Bladder microvascular endothelial cell (primary cell): ENCODE measurements around the gene CFHR5. TPM values are rescaled to one million over a fixed set of nuclear protein-coding genes. Genes with fewer than 3 reads are reported as not detected.

ENCODE experiments used
- total RNA-seq: library from RNA; depleted of rRNA; stranded (reverse); fragments of >200 nt; gene quantifications from 2 replicates; pipeline ENCODE4 v1.2.3, GENCODE V29; 2014

CFHR5 gene
- total RNA-seq: not detected in 2 replicates

GRCh38 chr1:196977278-196977677 lies at the start of gene CFHR5:
CFHR5 (plus strand) TSS chr1:196977556; CDS start chr1:196977665, 109 bp downstream.

GRCh38 chr1:196943568-196943967 lies 33.8 kb upstream of the CFHR5 start, which contains the start of gene CFHR2:
CFHR2 (plus strand) TSS chr1:196943738; CDS start chr1:196943881, 143 bp downstream.

Other genes starting within 250 kb of the CFHR5 start
- gene CFHR3, start 202.7 kb upstream of the CFHR5 start, total RNA-seq: not detected in 2 replicates
- gene CFHR1, start 157.8 kb upstream of the CFHR5 start, total RNA-seq: not detected in 2 replicates
- not detected in 2 replicates for gene CFHR4, start 89.5 kb upstream of the CFHR5 start, total RNA-seq
- gene CFHR2, start 33.8 kb upstream of the CFHR5 start, total RNA-seq: not detected in 2 replicates
- not detected in 2 replicates for gene F13B, start 89.7 kb downstream of the CFHR5 start, total RNA-seq
- gene ASPM, start 169.1 kb downstream of the CFHR5 start, total RNA-seq: 17.7 and 26.7 TPM in 2 replicates
- gene ZBTB41, start 223.7 kb downstream of the CFHR5 start, total RNA-seq: 4.0 and 8.9 TPM in 2 replicates